ENCODE results near the gene SEZ6L.

The SEZ6L gene

DNA sequence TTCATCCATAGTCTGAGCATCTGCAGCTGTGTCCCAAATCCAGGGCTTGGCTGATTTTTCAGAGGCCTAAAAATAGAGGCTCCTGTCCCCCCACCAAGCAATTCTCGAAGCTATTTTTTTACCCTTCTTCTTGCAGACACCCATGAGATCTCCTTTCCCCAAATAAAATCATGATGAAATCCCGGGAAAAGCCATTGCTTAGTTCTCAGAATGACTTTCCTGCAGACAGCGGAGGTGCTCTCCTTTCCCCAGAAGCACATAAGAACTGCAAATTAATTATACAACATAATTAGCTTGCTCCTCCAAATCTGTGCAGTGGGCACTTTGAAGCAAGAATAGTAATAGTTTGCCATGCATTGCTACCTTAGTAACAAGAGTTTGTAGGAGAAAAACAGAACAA lies 176.2 kb downstream of the SEZ6L start:
- DNase-seq: no peak

GRCh38 chr22:26348810-26349526 lies 179.7 kb downstream of the SEZ6L start:
- no peak for DNase-seq

- no peak for DNase-seq
These were observed 185.4 kb downstream of the SEZ6L start for GRCh38 chr22:26354707-26355106.

- no peak for DNase-seq
These were observed 188.0 kb downstream of the SEZ6L start for GRCh38 chr22:26357281-26357680.

GRCh38 chr22:26357813-26358212 lies 188.6 kb downstream of the SEZ6L start:
- no peak for DNase-seq

GRCh38 chr22:26359156-26359555 lies 189.9 kb downstream of the SEZ6L start:
- no peak for DNase-seq

DNA sequence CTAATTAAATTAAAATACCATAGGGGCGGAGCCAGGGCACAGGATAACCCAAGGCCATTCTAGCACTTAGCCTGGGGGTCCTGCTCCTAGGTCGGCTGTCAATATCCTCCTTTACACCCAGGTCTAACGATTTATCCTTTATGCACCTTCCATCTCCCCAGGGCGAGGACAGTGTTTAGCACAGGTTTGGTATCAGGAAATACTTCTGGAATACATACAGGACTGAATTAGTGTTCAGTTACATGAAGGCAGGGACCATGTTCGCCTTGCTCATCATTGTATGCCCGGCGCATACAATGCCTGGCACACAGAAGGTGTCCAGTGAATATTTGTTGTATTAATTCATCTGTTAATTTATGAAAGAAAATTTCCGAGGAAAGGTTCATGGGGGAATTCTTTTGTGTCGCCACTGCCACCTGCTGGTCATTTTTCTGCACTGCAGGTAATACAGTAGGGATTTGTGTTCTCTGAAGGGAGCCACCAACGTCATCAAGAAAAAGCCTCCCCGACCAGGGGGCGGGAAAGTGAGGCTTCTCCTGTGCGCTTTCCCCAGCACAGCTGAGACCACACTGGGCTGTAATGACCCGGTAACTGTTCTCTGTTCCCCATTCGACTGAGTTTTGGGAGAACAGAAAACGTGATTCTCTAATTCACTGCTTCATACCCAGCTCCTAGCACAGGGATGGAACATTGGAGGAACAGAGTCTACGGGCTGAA lies 191.1 kb downstream of the SEZ6L start:
- peak; percentile 78 for DNase-seq

DNA sequence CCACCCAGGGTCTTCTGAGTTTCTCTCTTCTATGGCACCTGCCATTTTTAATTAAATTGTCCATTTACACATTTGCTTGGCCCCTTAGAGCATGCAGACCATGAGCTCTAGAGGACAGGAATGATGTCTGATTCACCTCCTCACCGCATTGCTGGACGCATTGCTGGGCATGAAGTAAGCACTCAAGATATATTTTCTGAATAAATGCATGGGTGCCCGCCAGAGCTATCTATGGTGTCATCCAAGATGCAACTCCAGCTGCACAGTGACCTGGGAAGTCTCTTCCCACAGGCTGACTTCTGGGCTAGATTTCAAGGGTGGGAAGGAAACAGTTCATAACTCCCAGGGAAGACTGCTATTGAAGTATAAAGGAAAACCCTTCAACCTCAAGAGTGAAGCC lies 193.2 kb downstream of the SEZ6L start:
- no peak for DNase-seq

GRCh38 chr22:26364066-26365015 lies 195.1 kb downstream of the SEZ6L start:
- DNase-seq: peak; percentile 60

- DNase-seq: peak; percentile 80
These were observed 198.4 kb downstream of the SEZ6L start for GRCh38 chr22:26367402-26368245.

- DNase-seq: no peak
These were observed 203.6 kb downstream of the SEZ6L start for GRCh38 chr22:26372890-26373289.

DNA sequence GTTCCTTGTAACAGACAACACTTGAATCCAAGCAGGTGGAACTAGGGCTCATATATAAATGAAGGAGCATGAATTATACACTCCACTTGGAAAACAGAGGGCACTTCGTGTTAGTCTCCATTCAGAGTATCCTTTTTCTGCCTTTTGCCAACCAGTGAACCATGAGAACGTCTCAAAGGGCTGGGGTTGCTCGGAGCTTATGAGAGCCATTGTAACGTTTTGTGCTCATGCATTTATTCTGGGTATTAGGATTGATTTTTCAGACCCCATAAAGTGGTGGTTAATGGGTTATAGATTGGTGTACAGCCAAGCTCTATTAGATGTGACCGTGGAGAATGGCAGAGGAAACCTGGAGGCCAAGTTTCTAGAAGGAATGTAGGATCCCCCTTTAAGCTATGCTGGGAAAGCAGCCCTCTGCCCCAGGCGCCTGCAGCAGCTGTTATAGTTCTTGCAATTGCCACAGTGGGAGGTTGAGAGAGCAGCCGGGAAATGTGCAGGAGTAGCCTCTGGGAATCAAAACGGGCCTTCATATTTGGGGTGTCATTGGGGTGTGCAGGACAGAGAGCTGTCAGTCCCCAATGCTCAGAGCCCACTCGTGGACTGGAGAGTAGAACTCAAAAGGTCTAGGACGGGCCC lies 205.2 kb downstream of the SEZ6L start:
- DNase-seq: no peak

DNA sequence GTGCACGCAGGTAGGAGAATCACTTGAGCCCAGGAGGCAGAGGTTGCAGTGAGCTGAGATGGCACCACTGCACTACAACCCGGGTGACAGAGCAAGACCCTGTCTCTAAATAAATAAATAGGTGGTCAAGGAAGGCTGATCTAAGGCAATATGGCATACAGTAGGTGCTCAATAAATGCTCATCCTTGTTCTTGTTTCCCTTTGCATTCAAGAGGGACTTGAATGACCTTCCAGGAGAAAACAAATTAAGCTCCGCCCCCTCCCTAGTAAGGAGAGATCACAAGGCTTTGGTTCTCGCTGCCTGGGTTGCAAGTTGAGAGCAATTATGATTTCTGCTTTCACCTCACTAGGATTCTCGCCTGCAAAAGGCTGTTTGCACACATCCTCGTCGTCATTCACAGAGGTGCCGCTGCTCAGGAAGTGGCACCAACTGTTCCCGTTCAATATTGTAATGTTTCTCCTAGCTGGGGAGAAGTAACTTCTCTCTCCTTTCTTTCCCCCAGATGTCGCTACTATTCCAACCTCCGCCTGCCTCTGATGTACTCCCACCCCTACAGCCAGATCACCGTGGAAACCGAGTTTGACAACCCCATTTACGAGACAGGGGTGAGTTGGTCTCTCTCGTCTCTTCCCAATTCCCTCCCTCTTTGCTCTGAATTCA lies 208.0 kb downstream of the SEZ6L start:
- no peak for DNase-seq

GRCh38 chr22:26380072-26380830 lies 211.0 kb downstream of the SEZ6L start:
- DNase-seq: no peak

DNA sequence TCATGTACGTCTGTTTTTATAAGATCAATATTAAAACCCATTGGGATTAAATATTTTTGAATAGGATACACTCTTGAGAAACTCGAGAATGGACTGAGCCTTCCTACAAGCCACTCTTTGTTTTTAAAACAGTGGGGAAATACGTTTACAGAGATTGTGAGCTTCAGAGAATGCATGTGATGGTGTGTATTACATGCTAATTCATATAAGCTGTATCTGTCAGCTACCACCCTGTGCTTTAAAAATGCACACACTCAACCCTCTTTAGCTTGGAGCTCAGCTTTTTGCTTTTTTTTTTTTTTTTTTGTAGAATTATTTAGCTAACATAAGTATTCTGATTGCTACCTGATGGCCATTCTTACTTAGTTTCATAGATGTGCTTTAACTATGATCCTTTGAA lies 213.5 kb downstream of the SEZ6L start:
- no peak for DNase-seq

- no peak for DNase-seq
These were observed 214.8 kb downstream of the SEZ6L start for GRCh38 chr22:26383968-26384556.

DNA sequence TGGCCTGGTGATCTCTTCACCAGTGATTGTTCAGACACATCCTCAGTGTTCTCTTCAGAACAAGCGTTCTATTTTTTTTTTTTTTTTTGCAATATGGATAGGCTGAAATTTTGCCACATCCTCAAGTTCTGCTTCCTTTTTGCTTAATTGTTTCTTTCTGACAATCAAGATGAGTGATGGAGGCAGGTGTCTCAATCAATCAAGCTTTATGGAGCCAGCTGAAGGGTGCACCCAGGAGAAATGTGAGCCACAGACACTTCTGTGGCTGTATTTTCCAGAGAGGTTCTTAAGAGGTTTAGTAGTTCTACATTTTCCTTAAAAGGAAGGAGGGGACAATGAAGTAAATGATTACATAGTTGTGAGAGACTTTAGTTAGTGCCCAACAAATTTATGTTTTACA lies 215.9 kb downstream of the SEZ6L start:
- DNase-seq: no peak

DNA sequence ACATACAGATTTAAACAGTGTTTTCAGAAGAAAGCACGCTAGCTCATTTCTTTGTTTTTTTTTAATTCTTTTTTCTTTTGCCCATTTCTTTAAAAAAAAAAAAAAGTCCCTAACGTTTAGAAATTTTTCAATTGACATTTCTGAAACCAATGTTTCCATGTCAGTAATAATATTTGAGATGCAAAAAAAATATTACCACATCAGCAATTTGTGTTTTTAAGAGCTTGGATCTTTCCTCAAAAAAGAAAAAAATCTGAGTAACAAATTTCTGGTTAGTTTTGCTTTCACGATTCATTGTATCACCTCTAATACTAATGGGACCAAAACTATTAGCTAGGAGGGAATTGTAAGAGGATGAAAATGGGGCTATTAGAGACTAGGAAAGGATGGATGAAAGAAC lies 219.9 kb downstream of the SEZ6L start:
- no peak for DNase-seq

- no peak for DNase-seq
These were observed 221.8 kb downstream of the SEZ6L start for GRCh38 chr22:26391091-26391490.

DNA sequence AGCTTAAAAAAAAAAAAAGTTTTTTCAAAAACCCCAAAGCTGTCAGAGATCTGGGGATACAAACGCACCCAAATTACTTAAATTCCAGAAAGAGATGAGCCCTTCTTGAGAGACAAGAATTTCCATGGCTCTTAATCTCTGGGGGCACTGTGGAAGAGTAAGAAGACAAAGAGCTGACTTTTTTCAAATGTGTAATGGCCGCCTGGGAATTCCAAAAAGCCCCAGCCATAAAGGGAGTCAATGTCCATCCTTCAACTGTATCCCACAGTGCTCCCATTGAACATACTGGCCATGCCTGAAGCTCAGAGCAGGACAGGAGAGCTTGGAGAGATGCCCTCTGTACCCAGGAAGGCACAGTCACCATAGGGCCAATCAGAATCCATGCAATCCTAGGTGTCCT lies 222.4 kb downstream of the SEZ6L start:
- DNase-seq: no peak
